Panc1 (cell line): ENCODE data around the gene FAM83E. TPM values are rescaled to one million over a fixed set of nuclear protein-coding genes. Genes with fewer than 3 reads are reported as not detected.
A peak's percentile ranks its signal among the peaks of the same experiment; 100 is the strongest.

Source experiments
- ATAC-seq: fragments of 200-7000 bp; cut with Tn5 transposase; 2 replicates; pipeline ENCODE4 v1.9.1; 2020; ENCODE audit warnings: mild to moderate bottlenecking, moderate library complexity
- BruUV-seq: library from RNA; stranded (reverse); fragments of 400-500 nt; replicated peaks from 2 replicates; lab custom pipeline; 2021; lab: Mats Ljungman, UMichigan
- CTCF ChIA-PET: fragments of 300-600 bp; sonication (Branson Sonifier 250); formaldehyde crosslinking; loops from one replicate; lab custom pipeline; 2022; ENCODE audit warnings: antibody characterized with exemption; lab: Charles Lee
- POLR2A ChIA-PET: fragments of 300-600 bp; sonication (Branson Sonifier 250); formaldehyde crosslinking; loops from one replicate; lab custom pipeline; 2022; ENCODE audit warnings: antibody characterized with exemption; lab: Charles Lee
- DNase-seq: peaks from one replicate; pipeline ENCODE4 v3.0.0-alpha.2; 2010; ENCODE audit warnings: low read depth, low spot score
- H3K27ac ChIP-seq: 2 replicates; pipeline ENCODE4 v1.5.1; 2011; ENCODE audit warnings: mild to moderate bottlenecking, low read length, inconsistent platforms
- H3K27me3 ChIP-seq: fragments of 200-500 bp; sonication (Bioruptor generic); 2 replicates; pipeline ENCODE4 v1.6.0; 2014; ENCODE audit warnings: low read length, inconsistent platforms; ENCODE audit not compliant: control insufficient read depth, insufficient read depth
- H3K36me3 ChIP-seq: fragments of 200-500 bp; sonication (Bioruptor generic); 2 replicates; pipeline ENCODE4 v1.5.1; 2014; ENCODE audit warnings: inconsistent platforms, mild to moderate bottlenecking, low read length, moderate library complexity; ENCODE audit not compliant: control insufficient read depth, insufficient read depth
- H3K4me1 ChIP-seq: 2 replicates; pipeline ENCODE4 v1.5.1; 2011; ENCODE audit warnings: inconsistent platforms, mild to moderate bottlenecking, low read length, moderate library complexity; ENCODE audit not compliant: control insufficient read depth, insufficient read depth
- H3K4me3 ChIP-seq, 2 experiments: 2 replicates each; pipeline ENCODE4 v1.5.1; 2011 to 2012; ENCODE audit warnings: low read depth in 2 of 2, low read length in 2 of 2, mild to moderate bottlenecking in 2 of 2, inconsistent platforms in 1 of 2, moderate library complexity in 1 of 2
- H3K9me3 ChIP-seq: fragments of 200-500 bp; sonication (Bioruptor generic); 2 replicates; pipeline ENCODE4 v1.5.1; 2014; ENCODE audit warnings: low read depth, mild to moderate bottlenecking, inconsistent platforms, low read length, moderate library complexity; ENCODE audit not compliant: control insufficient read depth, insufficient read depth
- POLR2AphosphoS5 ChIP-seq: IDR thresholded peaks from 2 replicates; pipeline ENCODE4 v1.6.1; 2012; ENCODE audit warnings: mild to moderate bottlenecking, low read depth, low read length, moderate library complexity
- SIN3A ChIP-seq: IDR thresholded peaks from 2 replicates; pipeline ENCODE4 v1.6.1; 2012; ENCODE audit warnings: low read depth, mild to moderate bottlenecking, low read length, moderate library complexity, borderline replicate concordance; ENCODE audit not compliant: insufficient read depth
- TCF7L2 ChIP-seq: IDR thresholded peaks from 2 replicates; pipeline ENCODE4 v1.6.1; 2011; ENCODE audit warnings: mild to moderate bottlenecking, low read depth, low read length, inconsistent platforms
- in situ Hi-C: cut with HindIII; loops from 2 replicates; pipeline ENCODE4 v1.10.0; 2016; ENCODE audit warnings: low sequenced_read_pairs, low pct_unique_long_range_greater_than_20kb
- intact Hi-C: fragments of 100-400 bp; cut with micrococcal nuclease; formaldehyde crosslinking; loops from one replicate; pipeline ENCODE4 v1.10.0; 2022; ENCODE audit not compliant: unreplicated experiment
- total RNA-seq: library from RNA; stranded (reverse); gene quantifications from one replicate; pipeline ENCODE4 v1.2.1, GENCODE V29; 2021; ENCODE audit not compliant: unreplicated experiment
- TF ChIP-seq, protein P1 (sequence below): fragments of 450-650 bp; IDR thresholded peaks from 2 replicates; pipeline ENCODE4 v1.5.1; 2017; ENCODE audit warnings: mild to moderate bottlenecking
- TF ChIP-seq, protein P2 (sequence below), 2 experiments: IDR thresholded peaks; 2 replicates each; pipeline ENCODE4 v1.6.1; 2011 to 2012; ENCODE audit warnings: low read depth in 2 of 2, control low read depth in 1 of 2, low read length in 1 of 2, mild to moderate bottlenecking in 1 of 2, moderate library complexity in 1 of 2; ENCODE audit not compliant: insufficient read depth in 1 of 2

The FAM83E gene
- total RNA-seq, 1 experiment from 2014 or later: 1.0 TPM

DNA sequence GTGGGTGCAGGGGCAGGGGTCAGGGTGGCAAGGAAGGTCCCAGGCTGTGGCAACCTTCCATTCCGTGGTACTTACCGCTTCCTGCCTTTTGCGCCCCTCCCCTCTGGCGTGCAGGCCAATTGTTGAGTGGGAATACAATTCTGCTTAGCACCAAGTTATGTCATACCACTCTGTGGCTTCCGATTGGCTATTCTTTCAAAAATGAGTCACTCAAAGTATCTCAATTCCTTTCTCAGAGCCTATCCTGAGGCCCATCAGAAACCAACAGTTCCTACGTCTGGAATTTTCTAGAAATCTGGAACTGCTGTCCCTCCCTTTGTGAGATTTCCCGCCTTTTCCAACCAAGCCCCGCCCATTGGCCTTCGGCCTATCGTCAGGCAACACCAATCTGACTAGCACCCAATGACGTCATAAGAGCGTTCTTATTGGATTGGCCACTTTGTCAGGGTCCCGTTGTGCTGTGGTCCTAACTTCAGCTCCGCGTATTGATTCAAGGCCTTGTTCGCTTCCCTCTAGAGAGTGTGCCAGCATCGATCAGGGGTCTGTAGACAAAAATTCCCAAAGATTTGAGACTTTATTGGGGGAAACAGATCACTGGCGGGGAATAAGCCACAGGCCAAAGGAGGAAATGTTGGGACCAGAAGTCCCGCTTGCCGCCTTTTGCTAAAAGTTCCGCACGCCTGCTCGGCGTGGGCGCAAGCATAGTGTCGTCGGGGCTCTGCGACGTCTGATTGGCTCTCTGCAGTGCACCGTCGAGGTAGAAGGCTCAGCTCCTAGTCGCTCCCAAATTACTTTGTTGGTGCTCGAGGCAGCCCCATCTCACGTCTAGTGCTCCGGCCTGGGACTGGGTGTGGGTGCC, 46.2 kb upstream of the FAM83E start:
- H3K27me3 ChIP-seq: no peaks in the 10 kb centered on the region
- ATAC-seq: peak; percentile 88
- TF ChIP-seq TCF7L2 (no peak), POLR2AphosphoS5 (no peak), SIN3A (no peak)
- TF ChIP-seq, protein P1, sequence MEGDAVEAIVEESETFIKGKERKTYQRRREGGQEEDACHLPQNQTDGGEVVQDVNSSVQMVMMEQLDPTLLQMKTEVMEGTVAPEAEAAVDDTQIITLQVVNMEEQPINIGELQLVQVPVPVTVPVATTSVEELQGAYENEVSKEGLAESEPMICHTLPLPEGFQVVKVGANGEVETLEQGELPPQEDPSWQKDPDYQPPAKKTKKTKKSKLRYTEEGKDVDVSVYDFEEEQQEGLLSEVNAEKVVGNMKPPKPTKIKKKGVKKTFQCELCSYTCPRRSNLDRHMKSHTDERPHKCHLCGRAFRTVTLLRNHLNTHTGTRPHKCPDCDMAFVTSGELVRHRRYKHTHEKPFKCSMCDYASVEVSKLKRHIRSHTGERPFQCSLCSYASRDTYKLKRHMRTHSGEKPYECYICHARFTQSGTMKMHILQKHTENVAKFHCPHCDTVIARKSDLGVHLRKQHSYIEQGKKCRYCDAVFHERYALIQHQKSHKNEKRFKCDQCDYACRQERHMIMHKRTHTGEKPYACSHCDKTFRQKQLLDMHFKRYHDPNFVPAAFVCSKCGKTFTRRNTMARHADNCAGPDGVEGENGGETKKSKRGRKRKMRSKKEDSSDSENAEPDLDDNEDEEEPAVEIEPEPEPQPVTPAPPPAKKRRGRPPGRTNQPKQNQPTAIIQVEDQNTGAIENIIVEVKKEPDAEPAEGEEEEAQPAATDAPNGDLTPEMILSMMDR: no peak
- TF ChIP-seq, protein P2, sequence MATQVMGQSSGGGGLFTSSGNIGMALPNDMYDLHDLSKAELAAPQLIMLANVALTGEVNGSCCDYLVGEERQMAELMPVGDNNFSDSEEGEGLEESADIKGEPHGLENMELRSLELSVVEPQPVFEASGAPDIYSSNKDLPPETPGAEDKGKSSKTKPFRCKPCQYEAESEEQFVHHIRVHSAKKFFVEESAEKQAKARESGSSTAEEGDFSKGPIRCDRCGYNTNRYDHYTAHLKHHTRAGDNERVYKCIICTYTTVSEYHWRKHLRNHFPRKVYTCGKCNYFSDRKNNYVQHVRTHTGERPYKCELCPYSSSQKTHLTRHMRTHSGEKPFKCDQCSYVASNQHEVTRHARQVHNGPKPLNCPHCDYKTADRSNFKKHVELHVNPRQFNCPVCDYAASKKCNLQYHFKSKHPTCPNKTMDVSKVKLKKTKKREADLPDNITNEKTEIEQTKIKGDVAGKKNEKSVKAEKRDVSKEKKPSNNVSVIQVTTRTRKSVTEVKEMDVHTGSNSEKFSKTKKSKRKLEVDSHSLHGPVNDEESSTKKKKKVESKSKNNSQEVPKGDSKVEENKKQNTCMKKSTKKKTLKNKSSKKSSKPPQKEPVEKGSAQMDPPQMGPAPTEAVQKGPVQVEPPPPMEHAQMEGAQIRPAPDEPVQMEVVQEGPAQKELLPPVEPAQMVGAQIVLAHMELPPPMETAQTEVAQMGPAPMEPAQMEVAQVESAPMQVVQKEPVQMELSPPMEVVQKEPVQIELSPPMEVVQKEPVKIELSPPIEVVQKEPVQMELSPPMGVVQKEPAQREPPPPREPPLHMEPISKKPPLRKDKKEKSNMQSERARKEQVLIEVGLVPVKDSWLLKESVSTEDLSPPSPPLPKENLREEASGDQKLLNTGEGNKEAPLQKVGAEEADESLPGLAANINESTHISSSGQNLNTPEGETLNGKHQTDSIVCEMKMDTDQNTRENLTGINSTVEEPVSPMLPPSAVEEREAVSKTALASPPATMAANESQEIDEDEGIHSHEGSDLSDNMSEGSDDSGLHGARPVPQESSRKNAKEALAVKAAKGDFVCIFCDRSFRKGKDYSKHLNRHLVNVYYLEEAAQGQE (IDR thresholded peaks at IDR 0.05; ENCODE audit: insufficient read depth in 1 of 2, low read depth in 2 of 2, low read length in 1 of 2): no peak
- intact Hi-C loops (no loop called here), in situ Hi-C loops (no loop called here)
- DNase-seq: no peak
- H3K9me3 ChIP-seq: no peaks in the 10 kb centered on the region
- BruUV-seq: no TSS peak
- H3K4me3 ChIP-seq: no peak overlapping the region
- ChIA-PET CTCF (no interaction called here), POLR2A (no interaction called here)
- H3K4me1 ChIP-seq: no peaks in the 10 kb centered on the region
- no peaks in the 10 kb centered on the region for H3K36me3 ChIP-seq
- no peak overlapping the region for H3K27ac ChIP-seq

DNA sequence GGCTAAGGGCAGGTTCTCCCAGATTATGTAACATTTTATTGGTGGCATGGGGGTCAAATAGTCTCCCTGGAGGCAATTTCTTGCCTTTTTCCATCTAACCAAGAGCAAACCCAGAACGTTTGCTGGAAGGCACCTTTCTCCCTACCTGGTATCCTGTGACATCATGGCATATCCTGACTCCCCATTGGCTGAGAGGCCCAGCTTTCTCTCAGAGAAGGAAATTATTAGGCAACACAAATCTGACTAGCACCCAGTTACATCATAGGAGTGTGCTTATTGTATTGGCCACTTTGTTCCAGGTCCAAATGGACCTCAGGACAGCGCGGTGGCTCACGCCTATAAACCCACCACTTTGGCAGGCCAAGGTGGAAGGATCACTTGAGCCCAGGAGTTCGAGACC, 44.9 kb upstream of the FAM83E start:
- DNase-seq (no peak), ATAC-seq (no peak)
- no peak for TF ChIP-seq SIN3A
- no peak for TF ChIP-seq POLR2AphosphoS5
- TF ChIP-seq, protein P1: no peak
- no peak for TF ChIP-seq TCF7L2
- TF ChIP-seq, protein P2 (IDR thresholded peaks at IDR 0.05; ENCODE audit: insufficient read depth in 1 of 2, low read depth in 2 of 2, low read length in 1 of 2): no peak
- in situ Hi-C loops: no loop called here
- H3K27me3 ChIP-seq: no peaks in the 10 kb centered on the region
- H3K27ac ChIP-seq: no peak overlapping the region
- no peaks in the 10 kb centered on the region for H3K4me1 ChIP-seq
- POLR2A ChIA-PET: no interaction called here
- no peak overlapping the region for H3K4me3 ChIP-seq
- intact Hi-C loops: no loop called here
- CTCF ChIA-PET: no interaction called here
- no peaks in the 10 kb centered on the region for H3K9me3 ChIP-seq
- no TSS peak for BruUV-seq
- no peaks in the 10 kb centered on the region for H3K36me3 ChIP-seq
